IMR-90 (cell line): ENCODE data around the gene NKAIN2. TPM values are rescaled to one million over a fixed set of nuclear protein-coding genes. Genes with fewer than 3 reads are reported as not detected.

Experiments used
- ATAC-seq: fragments of 200-7000 bp; cut with Tn5 transposase; 2 replicates; pipeline ENCODE4 v1.9.1; 2020; ENCODE audit warnings: low read depth, mild to moderate bottlenecking, moderate library complexity
- BruUV-seq: library from RNA; stranded (reverse); fragments of 400-500 nt; replicated peaks from 2 replicates; lab custom pipeline; 2021; lab: Mats Ljungman, UMichigan
- CTCF ChIA-PET: fragments of 300-600 bp; formaldehyde crosslinking; extraction: SDS; loops from one replicate; lab custom pipeline; 2021; ENCODE audit warnings: antibody characterized with exemption; lab: Yijun Ruan, JAX
- POLR2A ChIA-PET: fragments of 300-600 bp; sonication (Branson Sonifier 250); formaldehyde crosslinking; loops from one replicate; lab custom pipeline; 2022; ENCODE audit warnings: antibody characterized with exemption; ENCODE audit not compliant: unreplicated experiment; lab: Charles Lee
- DNase-seq: peaks from one replicate; pipeline ENCODE4 v3.0.0; 2013
- H2AFZ ChIP-seq: replicated peaks from 2 replicates; pipeline ENCODE3; 2013; ENCODE audit warnings: low read length, mild to moderate bottlenecking; ENCODE audit not compliant: poor library complexity
- H2AK5ac ChIP-seq: 2 replicates; pipeline ENCODE4 v1.6.1; 2013; ENCODE audit warnings: low read depth, low read length, inconsistent platforms
- H2AK9ac ChIP-seq: replicated peaks from 2 replicates; pipeline ENCODE3; 2013; ENCODE audit warnings: mild to moderate bottlenecking, low read depth, low read length, moderate library complexity; ENCODE audit not compliant: poor library complexity
- H2BK120ac ChIP-seq: 2 replicates; pipeline ENCODE4 v1.6.1; 2013; ENCODE audit warnings: low read depth, low read length, inconsistent platforms
- H2BK15ac ChIP-seq: 3 replicates; pipeline ENCODE4 v1.6.1; 2013; ENCODE audit warnings: low read depth, low read length, inconsistent platforms
- H2BK20ac ChIP-seq: 2 replicates; pipeline ENCODE4 v1.6.1; 2013; ENCODE audit warnings: low read depth, mild to moderate bottlenecking, inconsistent platforms, low read length, moderate library complexity
- H2BK5ac ChIP-seq: 2 replicates; pipeline ENCODE4 v1.6.1; 2013; ENCODE audit warnings: mild to moderate bottlenecking, low read depth, low read length, inconsistent platforms; ENCODE audit not compliant: poor library complexity, severe bottlenecking
- H3K14ac ChIP-seq: replicated peaks from 2 replicates; pipeline ENCODE4 v1.6.1; 2013; ENCODE audit warnings: low read depth, low read length, inconsistent platforms
- H3K18ac ChIP-seq: 2 replicates; pipeline ENCODE4 v1.6.1; 2013; ENCODE audit warnings: low read depth, low read length, control low read depth
- H3K23ac ChIP-seq: 2 replicates; pipeline ENCODE4 v1.6.1; 2013; ENCODE audit warnings: low read depth, low read length, inconsistent platforms
- H3K27ac ChIP-seq: 2 replicates; pipeline ENCODE4 v1.5.1; 2013; ENCODE audit warnings: mild to moderate bottlenecking, control low read depth, low read length; ENCODE audit not compliant: insufficient read depth
- H3K27me3 ChIP-seq: 2 replicates; pipeline ENCODE4 v1.6.1; 2013; ENCODE audit warnings: low read length; ENCODE audit not compliant: control insufficient read depth, insufficient read depth
- H3K36me3 ChIP-seq: 2 replicates; pipeline ENCODE4 v1.6.1; 2013; ENCODE audit warnings: low read length, mixed read lengths; ENCODE audit not compliant: control insufficient read depth, insufficient read depth
- H3K4ac ChIP-seq: 2 replicates; pipeline ENCODE4 v1.6.1; 2013; ENCODE audit warnings: low read depth, low read length, inconsistent platforms
- H3K4me1 ChIP-seq: 2 replicates; pipeline ENCODE4 v1.6.1; 2013; ENCODE audit warnings: low read length, mixed read lengths; ENCODE audit not compliant: control insufficient read depth, insufficient read depth
- H3K4me2 ChIP-seq: 2 replicates; pipeline ENCODE4 v1.6.1; 2013; ENCODE audit warnings: low read depth, mild to moderate bottlenecking, control low read depth, low read length, moderate library complexity
- H3K4me3 ChIP-seq: 2 replicates; pipeline ENCODE4 v1.5.1; 2013; ENCODE audit warnings: low read depth, mild to moderate bottlenecking, control low read depth, low read length, moderate library complexity; ENCODE audit not compliant: insufficient read depth
- H3K56ac ChIP-seq: 2 replicates; pipeline ENCODE4 v1.6.1; 2013; ENCODE audit warnings: low read length, inconsistent platforms; ENCODE audit not compliant: insufficient read depth; ENCODE audit errors: extremely low read depth
- H3K79me1 ChIP-seq, 2 experiments: 2 replicates each; pipeline ENCODE4 v1.6.1; 2013; ENCODE audit warnings: low read length in 2 of 2, inconsistent platforms in 1 of 2, low read depth in 1 of 2
- H3K9ac ChIP-seq: 2 replicates; pipeline ENCODE4 v1.6.1; 2013; ENCODE audit warnings: low read depth, low read length, control low read depth
- H3K9me1 ChIP-seq: 2 replicates; pipeline ENCODE4 v1.6.1; 2013; ENCODE audit warnings: low read length, inconsistent platforms; ENCODE audit not compliant: insufficient read depth
- H3K9me3 ChIP-seq: 2 replicates; pipeline ENCODE4 v1.6.1; 2013; ENCODE audit warnings: low read length; ENCODE audit not compliant: control insufficient read depth, insufficient read depth
- H4K20me1 ChIP-seq: 2 replicates; pipeline ENCODE4 v1.6.1; 2013; ENCODE audit warnings: low read length, inconsistent platforms; ENCODE audit not compliant: insufficient read depth
- H4K5ac ChIP-seq: 2 replicates; pipeline ENCODE4 v1.6.1; 2013; ENCODE audit warnings: mild to moderate bottlenecking, low read depth, low read length, control low read depth
- H4K8ac ChIP-seq, 2 experiments: 2 replicates each; pipeline ENCODE4 v1.6.1; 2013; ENCODE audit warnings: low read depth in 2 of 2, low read length in 2 of 2, control low read depth in 1 of 2, inconsistent platforms in 1 of 2
- H4K91ac ChIP-seq: 2 replicates; pipeline ENCODE4 v1.6.1; 2013; ENCODE audit warnings: low read depth, low read length, inconsistent platforms; ENCODE audit not compliant: insufficient read depth
- BHLHE40 ChIP-seq: fragments of 150-350 bp; IDR thresholded peaks from 2 replicates; pipeline ENCODE4 v1.6.1; 2016; ENCODE audit warnings: mild to moderate bottlenecking, low read depth, low read length
- CEBPB ChIP-seq: IDR thresholded peaks from 2 replicates; pipeline ENCODE4 v1.6.1; 2012; ENCODE audit warnings: low read depth, low read length, improper control_type of control experiment
- CHD1 ChIP-seq: IDR thresholded peaks from 2 replicates; pipeline ENCODE4 v1.6.1; 2012; ENCODE audit warnings: low read depth, low read length, improper control_type of control experiment
- CTCF ChIP-seq: conservative IDR thresholded peaks from 2 replicates; pipeline ENCODE4 v1.5.1; 2012; ENCODE audit warnings: mild to moderate bottlenecking, low read depth, low read length, improper control_type of control experiment
- ELK1 ChIP-seq: fragments of 150-350 bp; IDR thresholded peaks from 2 replicates; pipeline ENCODE4 v1.6.1; 2016; ENCODE audit warnings: low read depth, mild to moderate bottlenecking, low read length, moderate library complexity, borderline replicate concordance
- FOS ChIP-seq: fragments of 150-350 bp; IDR thresholded peaks from 2 replicates; pipeline ENCODE4 v1.6.1; 2016; ENCODE audit warnings: low read depth, low read length
- MAFK ChIP-seq: IDR thresholded peaks from 2 replicates; pipeline ENCODE4 v1.6.1; 2012; ENCODE audit warnings: low read depth, low read length, improper control_type of control experiment
- MAZ ChIP-seq: IDR thresholded peaks from 2 replicates; pipeline ENCODE4 v1.6.1; 2012; ENCODE audit warnings: low read depth, mild to moderate bottlenecking, low read length, improper control_type of control experiment, moderate library complexity, borderline replicate concordance
- MXI1 ChIP-seq: IDR thresholded peaks from 2 replicates; pipeline ENCODE4 v1.6.1; 2012; ENCODE audit warnings: low read depth, mild to moderate bottlenecking, low read length, moderate library complexity, borderline replicate concordance
- NFE2L2 ChIP-seq: fragments of 150-350 bp; IDR thresholded peaks from 2 replicates; pipeline ENCODE4 v1.6.1; 2016; ENCODE audit warnings: low read depth, mild to moderate bottlenecking, low read length
- POLR2A ChIP-seq: IDR thresholded peaks from 2 replicates; pipeline ENCODE4 v1.6.1; 2012; ENCODE audit warnings: mild to moderate bottlenecking, low read depth, low read length
- RCOR1 ChIP-seq: IDR thresholded peaks from 2 replicates; pipeline ENCODE4 v1.6.1; 2012; ENCODE audit warnings: mild to moderate bottlenecking, low read length, improper control_type of control experiment; ENCODE audit not compliant: insufficient replicate concordance
- WGBS, 2 experiments: methylation state at CpG; one replicate each; pipeline versions ENCODE4 v1.1.5 to v1.1.7; 2013; ENCODE audit warnings: missing lambda C conversion rate in 2 of 2; ENCODE audit not compliant: insufficient read length in 1 of 2; ENCODE audit errors: extremely low coverage in 2 of 2; 5-methylcytosine and 5-hydroxymethylcytosine counted together
- dilution Hi-C: fragments of 300-500 bp; cut with HindIII; formaldehyde crosslinking; loops from one replicate; pipeline ENCODE4 v1.14.3; 2018; ENCODE audit warnings: low sequenced_read_pairs; ENCODE audit not compliant: unreplicated experiment
- in situ Hi-C: fragments of 300-500 bp; cut with MboI; formaldehyde crosslinking; loops from 3 replicates; pipeline ENCODE4 v1.14.3; 2019; ENCODE audit warnings: low sequenced_read_pairs, inconsistent platforms, mixed read lengths
- intact Hi-C: fragments of 100-400 bp; cut with micrococcal nuclease; formaldehyde crosslinking; loops from 2 replicates; pipeline ENCODE4 v1.10.0; 2022
- polyA plus RNA-seq, 3 experiments: library from polyadenylated mRNA; depleted of rRNA; stranded (reverse); fragments of >200 nt; gene quantifications; 2 replicates each; pipeline ENCODE4 v1.2.3, GENCODE V29; 2012; ENCODE audit warnings: low replicate concordance in 1 of 3
- total RNA-seq: library from RNA; depleted of rRNA; stranded (reverse); fragments of >200 nt; gene quantifications from 2 replicates; pipeline ENCODE4 v1.2.3, GENCODE V29; 2012

Gene NKAIN2
- total and polyA plus RNA-seq, 2 of the 4 experiments (the other 2 are of a cell fraction): not detected

GRCh38 chr6:124356811-124357210, 553.1 kb downstream of the NKAIN2 start:
- in situ Hi-C loops (no loop called here), dilution Hi-C loops (no loop called here), intact Hi-C loops (no loop called here)
- H4K91ac ChIP-seq: no peak overlapping the region
- H3K18ac ChIP-seq: no peak overlapping the region
- no peak overlapping the region for H2BK120ac ChIP-seq
- no peak overlapping the region for H2BK15ac ChIP-seq
- no peaks in the 10 kb centered on the region for H3K9me3 ChIP-seq
- no peak overlapping the region for H3K56ac ChIP-seq
- H2AK9ac ChIP-seq: no peak overlapping the region
- no peak overlapping the region for H3K4me3 ChIP-seq
- no peak overlapping the region for H3K4ac ChIP-seq
- H2BK5ac ChIP-seq: no peak overlapping the region
- H3K27ac ChIP-seq: no peak overlapping the region
- no peaks in the 10 kb centered on the region for H3K4me1 ChIP-seq
- H3K23ac ChIP-seq: no peak overlapping the region
- no peak for TF ChIP-seq CEBPB
- TF ChIP-seq MXI1: no peak
- TF ChIP-seq POLR2A: no peak
- no peak for TF ChIP-seq FOS
- TF ChIP-seq MAZ: no peak
- TF ChIP-seq RCOR1: no peak
- no peak for TF ChIP-seq NFE2L2
- TF ChIP-seq ELK1: no peak
- TF ChIP-seq BHLHE40: no peak
- no peak for TF ChIP-seq MAFK
- no peak for TF ChIP-seq CTCF
- TF ChIP-seq CHD1: no peak
- DNase-seq (no peak), ATAC-seq (no peak)
- H2BK20ac ChIP-seq: no peak overlapping the region
- no peak overlapping the region for H4K8ac ChIP-seq
- no peak overlapping the region for H3K9ac ChIP-seq
- no peaks in the 10 kb centered on the region for H3K27me3 ChIP-seq
- no peaks in the 10 kb centered on the region for H3K79me1 ChIP-seq
- no peak overlapping the region for H2AFZ ChIP-seq
- H3K14ac ChIP-seq: no peak overlapping the region
- BruUV-seq: no TSS peak
- CTCF ChIA-PET: no interaction called here
- H3K9me1 ChIP-seq: no peaks in the 10 kb centered on the region
- H3K4me2 ChIP-seq: no peak overlapping the region
- H2AK5ac ChIP-seq: no peak overlapping the region
- no peak overlapping the region for H4K5ac ChIP-seq
- H4K20me1 ChIP-seq: no peaks in the 10 kb centered on the region
- POLR2A ChIA-PET: no interaction called here
- WGBS, 2 experiments: no CpG with 5 or more reads among the region's 1 CpG
- H3K36me3 ChIP-seq: no peaks in the 10 kb centered on the region
